Tibial nerve (tissue), 3 donors: ENCODE measurements around the gene CPA4.

Source experiments
- CTCF ChIP-seq, 5 experiments: fragments of 200-600 bp in 3 of 5; fragments of 450-650 bp in 2 of 5; sonication (generic) in 3 of 5; IDR thresholded peaks; one replicate each; pipeline ENCODE4 v1.5.1; 2016 to 2019; ENCODE audit warnings: antibody characterized with exemption in 5 of 5, mild to moderate bottlenecking in 3 of 5, moderate library complexity in 2 of 5
- POLR2A ChIP-seq, 2 donors: fragments of 450-650 bp; IDR thresholded peaks; one replicate each; pipeline ENCODE4 v1.6.1; 2017; ENCODE audit warnings: antibody characterized with exemption in 2 of 2, mild to moderate bottlenecking in 2 of 2, moderate library complexity in 2 of 2

GRCh38 chr7:130351791-130352090 lies 58.8 kb downstream of the CPA4 start:
- no peak for TF ChIP-seq CTCF (IDR thresholded peaks at IDR 0.05)
- no peak for TF ChIP-seq POLR2A (IDR thresholded peaks at IDR 0.05)
